ENCODE results near the gene KBTBD12.

The KBTBD12 gene

GRCh38 chr3:128012050-128012449 lies 97.0 kb downstream of the KBTBD12 start:
- no peak for DNase-seq (ENCODE audit: extremely low read depth, low read depth)
- no peak overlapping the region for H3K4me3 ChIP-seq (replicated peaks; ENCODE audit: low read depth, low read length)
- no peak for TF ChIP-seq CTCF (IDR thresholded peaks at IDR 0.05; ENCODE audit: low read depth, low read length, missing control alignments)

GRCh38 chr3:128014548-128014947 lies 99.5 kb downstream of the KBTBD12 start:
- no peak for DNase-seq (ENCODE audit: extremely low read depth, low read depth)
- H3K4me3 ChIP-seq (replicated peaks; ENCODE audit: low read depth, low read length) = no peak overlapping the region
- TF ChIP-seq CTCF (IDR thresholded peaks at IDR 0.05; ENCODE audit: low read depth, low read length, missing control alignments) = no peak

GRCh38 chr3:128016502-128016901 lies 101.5 kb downstream of the KBTBD12 start:
- DNase-seq (ENCODE audit: extremely low read depth, low read depth) = no peak

GRCh38 chr3:128021768-128022372 lies 106.8 kb downstream of the KBTBD12 start:
- DNase-seq (ENCODE audit: extremely low read depth, low read depth) = no peak
- no peak for TF ChIP-seq CTCF (IDR thresholded peaks at IDR 0.05; ENCODE audit: low read depth, low read length, missing control alignments)
- H3K4me3 ChIP-seq (replicated peaks; ENCODE audit: low read depth, low read length) = no peak overlapping the region

More at GRCh38 chr3:128016502-128016901, 101.5 kb downstream of the KBTBD12 start:
- no peak overlapping the region for H3K4me3 ChIP-seq (replicated peaks; ENCODE audit: low read depth, low read length)
- no peak for TF ChIP-seq CTCF (IDR thresholded peaks at IDR 0.05; ENCODE audit: low read depth, low read length, missing control alignments)

GRCh38 chr3:128033102-128033501 lies 118.1 kb downstream of the KBTBD12 start:
- H3K4me3 ChIP-seq (replicated peaks; ENCODE audit: low read depth, low read length) = no peak overlapping the region
- DNase-seq (ENCODE audit: extremely low read depth, low read depth) = no peak
- TF ChIP-seq CTCF (IDR thresholded peaks at IDR 0.05; ENCODE audit: low read depth, low read length, missing control alignments) = no peak

GRCh38 chr3:128036119-128036518 lies 121.1 kb downstream of the KBTBD12 start:
- no peak for DNase-seq (ENCODE audit: extremely low read depth, low read depth)
- TF ChIP-seq CTCF (IDR thresholded peaks at IDR 0.05; ENCODE audit: low read depth, low read length, missing control alignments) = no peak
- no peak overlapping the region for H3K4me3 ChIP-seq (replicated peaks; ENCODE audit: low read depth, low read length)

Measured in HFF-Myc (cell line).